ENCODE data around the gene SGIP1.

Gene SGIP1

DNA sequence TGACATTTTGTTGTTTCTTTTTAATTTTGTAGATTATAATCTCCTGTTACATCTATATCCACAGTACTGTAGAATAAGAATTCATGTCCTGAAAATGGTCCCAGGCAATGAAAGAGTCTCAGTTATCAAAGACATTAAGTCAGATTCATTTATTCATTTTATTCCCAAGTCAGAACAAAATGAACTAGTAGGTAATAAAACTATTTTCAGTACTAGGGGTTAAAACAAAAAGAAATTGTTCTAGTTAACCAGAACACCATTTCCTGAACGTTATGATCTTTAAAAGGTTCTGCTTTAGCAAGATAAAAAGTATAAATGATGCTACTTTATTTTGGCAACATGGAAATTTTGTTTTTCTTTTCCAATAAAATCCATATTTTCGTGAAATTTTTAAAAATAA is 211.5 kb downstream of the SGIP1 start:
- H3K27ac Mint-ChIP-seq, result no peak overlapping the region
- H3K36me3 Mint-ChIP-seq (ENCODE audit: low read depth), result no peaks in the 10 kb centered on the region
- DNase-seq, result no peak
- H3K4me3 Mint-ChIP-seq, result no peak overlapping the region
- H3K27me3 Mint-ChIP-seq, result peaks cover 32% of the 10 kb centered on the region
- no peaks in the 10 kb centered on the region for H3K9me3 Mint-ChIP-seq
- no peaks in the 10 kb centered on the region for H3K4me1 Mint-ChIP-seq (ENCODE audit: low read depth)

- Mint-ChIP-seq H3K27me3 (peaks cover 49% of the 10 kb centered on the region), H3K36me3 (ENCODE audit: low read depth) (no peaks in the 10 kb centered on the region), H3K27ac (no peak overlapping the region), H3K4me3 (no peak overlapping the region), H3K9me3 (no peaks in the 10 kb centered on the region), H3K4me1 (ENCODE audit: low read depth) (peaks cover 7% of the 10 kb centered on the region)
- no peak for DNase-seq
Measured at GRCh38 chr1:66747501-66747900, 213.5 kb downstream of the SGIP1 start.

- Mint-ChIP-seq H3K27ac (no peak overlapping the region), H3K4me1 (ENCODE audit: low read depth) (peaks cover 13% of the 10 kb centered on the region), H3K4me3 (no peak overlapping the region), H3K9me3 (no peaks in the 10 kb centered on the region), H3K27me3 (peaks cover 63% of the 10 kb centered on the region), H3K36me3 (ENCODE audit: low read depth) (no peaks in the 10 kb centered on the region)
- DNase-seq, result no peak
Measured at GRCh38 chr1:66750577-66750976, 216.6 kb downstream of the SGIP1 start.

DNA sequence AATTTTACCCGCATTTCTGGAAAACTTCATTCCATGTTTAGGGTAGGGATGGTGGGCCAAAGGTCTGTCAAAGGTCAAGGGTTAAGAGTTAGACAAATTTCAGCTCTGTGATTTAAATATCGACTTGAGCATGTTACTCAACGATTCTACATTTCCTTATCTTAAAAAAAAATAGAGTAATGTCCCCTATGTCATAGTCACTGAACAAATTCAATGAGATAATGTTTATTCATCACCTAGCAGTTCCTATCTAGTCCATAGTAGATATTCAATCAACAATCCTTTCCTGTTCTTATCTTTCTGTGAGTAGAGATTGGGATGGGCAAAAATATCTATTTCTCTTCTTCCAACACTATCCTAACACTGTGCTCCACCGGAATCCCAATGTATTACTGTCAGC is 217.2 kb downstream of the SGIP1 start:
- Mint-ChIP-seq H3K27ac (no peak overlapping the region), H3K36me3 (ENCODE audit: low read depth) (no peaks in the 10 kb centered on the region), H3K9me3 (no peaks in the 10 kb centered on the region), H3K4me3 (no peak overlapping the region), H3K27me3 (peaks cover 62% of the 10 kb centered on the region), H3K4me1 (ENCODE audit: low read depth) (peaks cover 13% of the 10 kb centered on the region)
- DNase-seq, result no peak

- peaks cover 61% of the 10 kb centered on the region for H3K27me3 Mint-ChIP-seq
- no peaks in the 10 kb centered on the region for H3K36me3 Mint-ChIP-seq (ENCODE audit: low read depth)
- peaks cover 13% of the 10 kb centered on the region for H3K4me1 Mint-ChIP-seq (ENCODE audit: low read depth)
- no peak for DNase-seq
- H3K27ac Mint-ChIP-seq, result no peak within 1 kb of the TSS
- peak within 1 kb of the TSS; percentile 64 for H3K4me3 Mint-ChIP-seq
- no peaks in the 10 kb centered on the region for H3K9me3 Mint-ChIP-seq
Measured at GRCh38 chr1:66752000-66752592, 218.1 kb downstream of the SGIP1 start, which contains the start of gene DYNLT5. DYNLT5 (plus strand) TSS chr1:66752459; CDS start chr1:66754659, 2,200 bp downstream.

- no peaks in the 10 kb centered on the region for H3K9me3 Mint-ChIP-seq
- no peak overlapping the region for H3K27ac Mint-ChIP-seq
- DNase-seq, result no peak
- no peaks in the 10 kb centered on the region for H3K36me3 Mint-ChIP-seq (ENCODE audit: low read depth)
- peak overlapping the region; percentile 64 for H3K4me3 Mint-ChIP-seq
- H3K4me1 Mint-ChIP-seq (ENCODE audit: low read depth), result peaks cover 13% of the 10 kb centered on the region
- H3K27me3 Mint-ChIP-seq, result peaks cover 61% of the 10 kb centered on the region
Measured at GRCh38 chr1:66752671-66753371, 218.9 kb downstream of the SGIP1 start.

DNA sequence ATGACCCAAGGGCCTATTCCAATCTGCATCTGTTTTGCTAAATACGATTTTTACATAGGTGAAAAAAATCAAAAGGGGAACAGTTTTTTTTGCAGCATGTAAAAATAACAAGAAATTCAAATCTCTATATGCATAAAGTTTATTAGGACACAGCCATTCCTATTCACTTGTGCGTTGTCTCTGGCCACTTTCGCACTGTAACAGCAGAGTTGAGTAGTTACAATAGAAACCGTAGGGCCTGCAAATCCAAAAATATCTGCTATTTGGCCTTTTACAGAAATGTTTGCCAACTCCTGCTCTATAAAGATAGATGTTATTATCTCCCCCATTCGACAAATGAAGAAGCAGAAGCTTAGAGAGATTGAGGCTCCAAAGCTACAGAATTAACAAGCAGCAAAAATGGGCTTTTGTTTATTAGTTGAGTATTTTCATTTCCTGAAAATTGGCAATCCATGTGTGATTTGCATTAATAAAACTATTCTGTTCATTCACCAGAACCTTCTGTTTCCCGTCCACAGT is 223.8 kb downstream of the SGIP1 start:
- no peak overlapping the region for H3K27ac Mint-ChIP-seq

GRCh38 chr1:66758241-66758755 is 224.3 kb downstream of the SGIP1 start:
- Mint-ChIP-seq H3K4me3 (no peak overlapping the region), H3K27me3 (peaks cover 20% of the 10 kb centered on the region), H3K36me3 (ENCODE audit: low read depth) (no peaks in the 10 kb centered on the region), H3K4me1 (ENCODE audit: low read depth) (no peaks in the 10 kb centered on the region), H3K27ac (no peak overlapping the region), H3K9me3 (no peaks in the 10 kb centered on the region)
- DNase-seq, result no peak

More for the DNA sequence above, 223.8 kb downstream of the SGIP1 start:
- H3K4me1 Mint-ChIP-seq (ENCODE audit: low read depth), result peaks cover 4% of the 10 kb centered on the region
- no peaks in the 10 kb centered on the region for H3K36me3 Mint-ChIP-seq (ENCODE audit: low read depth)
- H3K4me3 Mint-ChIP-seq, result no peak overlapping the region
- H3K27me3 Mint-ChIP-seq, result peaks cover 24% of the 10 kb centered on the region
- no peak for DNase-seq
- no peaks in the 10 kb centered on the region for H3K9me3 Mint-ChIP-seq

DNA sequence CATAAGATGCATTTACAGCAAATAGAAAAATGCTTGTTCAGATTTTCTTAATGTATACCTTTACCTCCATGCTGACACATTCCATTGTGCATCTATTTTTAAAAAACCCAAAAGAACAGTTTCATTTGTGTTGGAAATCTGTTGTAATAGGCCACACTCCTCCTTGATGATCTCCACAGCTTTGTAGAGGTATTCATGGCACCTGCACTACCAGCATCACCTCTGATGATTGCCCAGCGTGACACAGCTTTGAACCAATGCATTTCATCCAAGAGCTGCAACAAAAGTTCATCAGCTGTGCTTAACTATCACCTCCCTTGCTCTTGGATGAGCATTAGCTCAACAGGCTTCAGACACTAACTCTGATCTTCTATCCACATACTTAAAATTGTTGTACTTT is 226.6 kb downstream of the SGIP1 start:
- H3K4me1 Mint-ChIP-seq (ENCODE audit: low read depth), result peaks cover 3% of the 10 kb centered on the region
- peaks cover 9% of the 10 kb centered on the region for H3K27me3 Mint-ChIP-seq
- DNase-seq, result no peak
- no peak overlapping the region for H3K4me3 Mint-ChIP-seq
- no peak overlapping the region for H3K27ac Mint-ChIP-seq
- no peaks in the 10 kb centered on the region for H3K9me3 Mint-ChIP-seq
- H3K36me3 Mint-ChIP-seq (ENCODE audit: low read depth), result no peaks in the 10 kb centered on the region

GRCh38 chr1:66761221-66761620 is 227.3 kb downstream of the SGIP1 start:
- peaks cover 7% of the 10 kb centered on the region for H3K27me3 Mint-ChIP-seq
- DNase-seq, result no peak
- H3K36me3 Mint-ChIP-seq (ENCODE audit: low read depth), result no peaks in the 10 kb centered on the region
- no peaks in the 10 kb centered on the region for H3K9me3 Mint-ChIP-seq
- H3K4me1 Mint-ChIP-seq (ENCODE audit: low read depth), result peaks cover 3% of the 10 kb centered on the region
- H3K4me3 Mint-ChIP-seq, result no peak overlapping the region
- no peak overlapping the region for H3K27ac Mint-ChIP-seq

DNA sequence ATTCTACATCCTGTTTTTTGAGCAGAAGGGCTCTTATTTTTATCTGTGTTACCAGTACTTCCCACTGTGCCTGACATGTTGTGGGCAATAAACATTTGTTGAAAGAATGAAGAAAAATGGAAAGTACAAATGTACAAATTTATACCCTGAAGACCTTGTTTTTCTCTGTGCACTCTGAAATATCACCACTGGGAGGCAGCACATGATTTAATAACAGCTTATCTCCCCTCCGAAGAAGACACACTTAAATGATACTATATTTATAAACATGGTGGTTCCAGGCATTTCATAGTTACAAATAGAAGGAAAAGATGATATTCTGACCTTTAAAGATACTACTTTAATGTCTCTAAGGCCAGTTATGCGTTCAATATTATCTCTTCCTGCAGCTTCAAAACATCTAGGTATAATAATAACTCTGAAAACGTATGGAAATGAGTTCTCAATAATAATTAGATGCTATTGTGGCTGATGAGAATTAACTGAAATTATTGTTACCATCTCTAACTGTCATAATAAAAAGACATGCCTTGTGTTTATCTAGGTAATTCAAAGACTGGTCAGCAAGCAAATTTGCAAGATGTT is 231.1 kb downstream of the SGIP1 start:
- no peak for DNase-seq

DNA sequence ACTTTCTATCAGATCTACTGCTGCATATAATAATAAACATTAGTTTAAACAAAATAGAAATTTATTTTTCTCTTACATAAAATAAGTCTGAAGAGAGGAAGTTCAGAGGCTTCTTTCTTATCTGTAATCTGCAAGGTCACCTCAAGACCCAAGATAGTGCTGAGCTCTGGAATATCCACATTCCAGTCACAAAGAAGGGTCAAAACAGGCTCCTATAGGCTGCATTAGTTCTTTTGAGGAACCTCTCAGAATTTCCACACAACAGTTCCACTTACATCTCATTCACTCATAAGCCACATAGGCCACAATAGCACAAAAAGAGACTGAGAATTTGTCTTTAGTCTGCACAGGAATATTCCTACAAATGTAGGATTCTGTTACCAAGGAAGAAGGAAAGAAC is 233.7 kb downstream of the SGIP1 start:
- Mint-ChIP-seq H3K27ac (no peak overlapping the region), H3K27me3 (no peaks in the 10 kb centered on the region), H3K4me3 (no peak overlapping the region), H3K36me3 (ENCODE audit: low read depth) (no peaks in the 10 kb centered on the region), H3K4me1 (ENCODE audit: low read depth) (peaks cover 35% of the 10 kb centered on the region), H3K9me3 (no peaks in the 10 kb centered on the region)
- no peak for DNase-seq

More for the DNA sequence above, 231.1 kb downstream of the SGIP1 start:
- no peak overlapping the region for H3K4me3 Mint-ChIP-seq
- H3K9me3 Mint-ChIP-seq, result no peaks in the 10 kb centered on the region
- H3K27me3 Mint-ChIP-seq, result no peaks in the 10 kb centered on the region
- no peak overlapping the region for H3K27ac Mint-ChIP-seq
- H3K4me1 Mint-ChIP-seq (ENCODE audit: low read depth), result peaks cover 21% of the 10 kb centered on the region
- no peaks in the 10 kb centered on the region for H3K36me3 Mint-ChIP-seq (ENCODE audit: low read depth)

GRCh38 chr1:66768965-66769364 is 235.0 kb downstream of the SGIP1 start:
- Mint-ChIP-seq H3K36me3 (ENCODE audit: low read depth) (no peaks in the 10 kb centered on the region), H3K4me3 (no peak overlapping the region), H3K4me1 (ENCODE audit: low read depth) (peaks cover 35% of the 10 kb centered on the region), H3K9me3 (no peaks in the 10 kb centered on the region), H3K27ac (no peak overlapping the region), H3K27me3 (no peaks in the 10 kb centered on the region)
- DNase-seq, result no peak

DNA sequence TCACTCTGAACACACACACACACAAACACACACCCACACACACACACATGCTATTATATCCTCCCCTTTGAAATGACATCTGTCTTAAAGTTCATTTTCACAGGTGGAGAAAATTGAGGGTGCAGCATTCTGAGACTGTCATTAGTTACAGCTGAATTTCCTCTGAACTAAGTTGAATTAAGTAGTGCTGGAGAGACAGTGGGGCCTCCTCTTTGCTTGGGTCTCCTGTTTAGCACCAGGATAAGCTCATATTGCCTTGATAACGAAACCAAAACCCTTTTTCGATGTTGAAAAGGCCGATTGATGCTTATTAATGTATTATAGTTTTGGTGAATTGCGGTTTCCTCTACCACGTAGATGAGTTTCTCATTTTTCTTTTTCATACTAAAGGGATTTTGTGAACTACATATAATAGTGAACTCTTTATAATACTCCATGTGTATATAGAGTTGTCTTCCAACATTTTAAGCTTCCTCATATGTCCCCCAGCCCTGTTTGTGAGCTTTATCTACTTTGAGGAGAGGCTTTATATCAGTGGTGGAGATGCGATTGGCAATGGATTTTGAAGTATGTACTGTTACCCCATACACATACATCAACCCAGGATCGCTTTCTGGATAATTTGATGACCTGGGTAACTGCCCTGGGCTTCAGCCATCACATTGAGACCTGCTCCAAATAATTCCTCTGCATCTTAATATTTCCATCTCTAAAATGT is 235.7 kb downstream of the SGIP1 start:
- no peaks in the 10 kb centered on the region for H3K36me3 Mint-ChIP-seq (ENCODE audit: low read depth)
- H3K4me3 Mint-ChIP-seq, result peak overlapping the region; percentile 60
- H3K4me1 Mint-ChIP-seq (ENCODE audit: low read depth), result peaks cover 35% of the 10 kb centered on the region
- no peak for DNase-seq
- H3K27me3 Mint-ChIP-seq, result no peaks in the 10 kb centered on the region
- no peaks in the 10 kb centered on the region for H3K9me3 Mint-ChIP-seq
- peak overlapping the region; percentile 28 for H3K27ac Mint-ChIP-seq
